Measurements from ENCODE around the gene RTKN2.

DNA sequence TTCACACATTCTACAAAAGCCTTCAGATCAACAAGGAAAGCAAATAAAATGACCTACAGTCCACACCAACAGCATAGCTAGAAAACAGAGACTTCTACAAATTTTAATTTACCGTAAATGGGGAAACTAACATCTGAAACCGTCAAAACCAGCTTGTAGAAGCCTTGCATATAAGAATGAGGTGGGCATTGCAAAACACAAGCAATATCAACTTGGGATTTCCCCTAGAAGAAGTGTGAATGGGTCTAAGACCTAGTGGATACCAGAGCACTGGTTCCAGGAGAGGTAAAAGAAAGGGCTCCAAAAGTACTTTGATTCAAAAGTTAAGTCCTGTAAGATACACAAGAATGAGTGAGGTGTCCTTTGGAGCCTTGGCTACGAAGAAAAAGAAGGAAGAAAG lies 18.7 kb downstream of the RTKN2 start:
- TF ChIP-seq, protein P1, sequence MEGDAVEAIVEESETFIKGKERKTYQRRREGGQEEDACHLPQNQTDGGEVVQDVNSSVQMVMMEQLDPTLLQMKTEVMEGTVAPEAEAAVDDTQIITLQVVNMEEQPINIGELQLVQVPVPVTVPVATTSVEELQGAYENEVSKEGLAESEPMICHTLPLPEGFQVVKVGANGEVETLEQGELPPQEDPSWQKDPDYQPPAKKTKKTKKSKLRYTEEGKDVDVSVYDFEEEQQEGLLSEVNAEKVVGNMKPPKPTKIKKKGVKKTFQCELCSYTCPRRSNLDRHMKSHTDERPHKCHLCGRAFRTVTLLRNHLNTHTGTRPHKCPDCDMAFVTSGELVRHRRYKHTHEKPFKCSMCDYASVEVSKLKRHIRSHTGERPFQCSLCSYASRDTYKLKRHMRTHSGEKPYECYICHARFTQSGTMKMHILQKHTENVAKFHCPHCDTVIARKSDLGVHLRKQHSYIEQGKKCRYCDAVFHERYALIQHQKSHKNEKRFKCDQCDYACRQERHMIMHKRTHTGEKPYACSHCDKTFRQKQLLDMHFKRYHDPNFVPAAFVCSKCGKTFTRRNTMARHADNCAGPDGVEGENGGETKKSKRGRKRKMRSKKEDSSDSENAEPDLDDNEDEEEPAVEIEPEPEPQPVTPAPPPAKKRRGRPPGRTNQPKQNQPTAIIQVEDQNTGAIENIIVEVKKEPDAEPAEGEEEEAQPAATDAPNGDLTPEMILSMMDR (IDR thresholded peaks at IDR 0.05; ENCODE audit: poor library complexity), result no peak
- no peak for TF ChIP-seq EZH2phosphoT487 (IDR thresholded peaks at IDR 0.05; ENCODE audit: low read depth, severe bottlenecking, unreplicated experiment)
- TF ChIP-seq EZH2 (IDR thresholded peaks at IDR 0.05; ENCODE audit: borderline replicate concordance), result no peak

Data from hepatocyte (in vitro differentiated cells).